ENCODE results near the gene P2RX7. TPM values are rescaled to one million over a fixed set of nuclear protein-coding genes. Genes with fewer than 3 reads are reported as not detected.

P2RX7 gene
- total and polyA plus RNA-seq, 9 donors, result 4.7 to 10.8 (median 6.9) TPM

GRCh38 chr12:121086781-121087295 is 45.8 kb upstream of the P2RX7 start:
- 89 to 93% (median 91%) methylated on average over 8 of the region's 8 CpGs for WGBS, 3 donors
- DNase-seq, result no peak
- no peaks in the 10 kb centered on the region for H3K4me1 ChIP-seq (ENCODE audit: insufficient read depth)
- no peaks in the 10 kb centered on the region for H3K9me3 ChIP-seq
- no peak overlapping the region for H3K4me3 ChIP-seq
- TF ChIP-seq CTCF (IDR thresholded peaks at IDR 0.05) (no peak), POLR2A (IDR thresholded peaks at IDR 0.05) (no peak), EP300 (IDR thresholded peaks at IDR 0.05) (no peak)
- H3K27ac ChIP-seq, result no peak overlapping the region
- H3K27me3 ChIP-seq, result no peaks in the 10 kb centered on the region
- no peaks in the 10 kb centered on the region for H3K36me3 ChIP-seq
- intact Hi-C loops (cut with DNase I), result no loop called here

GRCh38 chr12:121087467-121088194 is 45.0 kb upstream of the P2RX7 start:
- no peaks in the 10 kb centered on the region for H3K9me3 ChIP-seq
- WGBS, 3 donors, result 55 to 73% (median 61%) methylated on average over 11 of the region's 11 CpGs
- no peaks in the 10 kb centered on the region for H3K4me1 ChIP-seq (ENCODE audit: insufficient read depth)
- H3K27ac ChIP-seq, result no peak overlapping the region
- DNase-seq, result no peak
- intact Hi-C loops (cut with DNase I), result no loop called here
- TF ChIP-seq EP300 (IDR thresholded peaks at IDR 0.05), result no peak
- TF ChIP-seq POLR2A (IDR thresholded peaks at IDR 0.05), result no peak
- TF ChIP-seq CTCF (IDR thresholded peaks at IDR 0.05), result no peak
- H3K36me3 ChIP-seq, result no peaks in the 10 kb centered on the region
- no peak overlapping the region for H3K4me3 ChIP-seq
- H3K27me3 ChIP-seq, result no peaks in the 10 kb centered on the region

GRCh38 chr12:121088195-121088585 is 44.5 kb upstream of the P2RX7 start:
- Histone ChIP-seq H3K27me3 (no peaks in the 10 kb centered on the region), H3K36me3 (no peaks in the 10 kb centered on the region), H3K9me3 (no peaks in the 10 kb centered on the region), H3K27ac (no peak overlapping the region), H3K4me3 (no peak overlapping the region), H3K4me1 (ENCODE audit: insufficient read depth) (no peaks in the 10 kb centered on the region)
- no peak for TF ChIP-seq CTCF (IDR thresholded peaks at IDR 0.05)
- no peak for TF ChIP-seq EP300 (IDR thresholded peaks at IDR 0.05)
- no peak for TF ChIP-seq POLR2A (IDR thresholded peaks at IDR 0.05)
- intact Hi-C loops (cut with DNase I), result no loop called here
- WGBS, 3 donors, result 89 to 97% (median 95%) methylated on average over 6 of the region's 6 CpGs
- DNase-seq, result no peak

- DNase-seq, result peak in 2 of 5 donors; percentile 34 to 46
- Histone ChIP-seq H3K4me1 (ENCODE audit: insufficient read depth) (no peaks in the 10 kb centered on the region), H3K27me3 (no peaks in the 10 kb centered on the region), H3K27ac (no peak overlapping the region), H3K4me3 (no peak overlapping the region), H3K9me3 (no peaks in the 10 kb centered on the region), H3K36me3 (no peaks in the 10 kb centered on the region)
- 80 to 84% (median 83%) methylated on average over 14 of the region's 14 CpGs for WGBS, 3 donors
- TF ChIP-seq POLR2A (IDR thresholded peaks at IDR 0.05) (no peak), CTCF (IDR thresholded peaks at IDR 0.05) (no peak), EP300 (IDR thresholded peaks at IDR 0.05) (no peak)
- intact Hi-C loops (cut with DNase I), result no loop called here
Measured at GRCh38 chr12:121089031-121089812, 43.5 kb upstream of the P2RX7 start.

Measured in ovary (tissue), 9 donors.